Ramos (cell line): ENCODE data around the gene TRPM6.

Source experiments
- in situ Hi-C: fragments of 300-500 bp; cut with MboI; formaldehyde crosslinking; loops from one replicate; pipeline ENCODE4 v1.14.3; 2022; ENCODE audit warnings: low sequenced_read_pairs; ENCODE audit not compliant: unreplicated experiment

Gene TRPM6

DNA sequence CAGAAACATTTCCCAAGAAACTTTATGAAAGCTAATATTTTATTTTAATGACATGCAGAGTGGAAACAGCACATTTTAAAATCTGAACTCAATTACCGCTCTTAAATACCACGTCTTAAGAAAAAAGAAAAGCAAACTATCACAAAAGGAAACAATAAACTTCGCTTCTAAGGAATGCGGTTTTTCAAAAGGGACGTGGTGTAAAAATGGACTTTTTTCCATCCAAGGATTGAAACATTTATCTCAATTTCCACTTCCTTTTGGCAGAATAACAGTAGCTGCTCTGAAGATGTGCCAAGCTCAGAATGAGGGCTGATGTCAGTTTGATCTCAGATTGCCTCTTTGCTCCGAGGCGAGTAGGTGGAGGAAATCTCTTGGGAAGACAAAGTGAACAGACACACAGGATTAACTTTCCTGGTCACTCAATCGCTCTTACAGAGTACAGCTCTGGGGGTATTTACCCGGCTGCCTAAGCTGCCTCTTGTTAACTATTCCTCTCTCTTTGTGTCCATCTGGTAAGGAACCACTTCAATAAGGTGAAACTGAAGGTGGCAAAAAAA is 158.5 kb downstream of the TRPM6 start:
- in situ Hi-C loops, result no loop called here

DNA sequence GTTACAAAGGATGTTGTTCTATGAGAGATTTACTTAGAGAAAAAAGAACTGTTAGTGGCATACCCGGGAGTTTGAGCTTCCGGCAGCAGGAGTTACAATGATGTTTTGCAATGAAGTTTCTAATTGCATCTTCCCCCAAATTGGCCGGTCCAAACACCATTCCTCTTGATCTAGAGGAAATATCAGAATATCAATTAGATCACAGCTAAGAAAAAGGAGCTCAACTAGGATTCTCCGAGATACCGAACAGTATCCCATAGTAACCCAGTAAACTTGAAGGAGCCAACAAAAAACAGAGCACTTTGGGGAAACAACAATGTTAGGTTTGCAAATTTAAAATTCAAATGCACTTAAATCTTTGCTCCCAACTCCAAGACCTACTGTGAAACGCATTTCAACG is 159.5 kb downstream of the TRPM6 start:
- in situ Hi-C loops, result no loop called here

- in situ Hi-C loops, result no loop called here
Measured at GRCh38 chr9:74726581-74726980, 161.1 kb downstream of the TRPM6 start.

DNA sequence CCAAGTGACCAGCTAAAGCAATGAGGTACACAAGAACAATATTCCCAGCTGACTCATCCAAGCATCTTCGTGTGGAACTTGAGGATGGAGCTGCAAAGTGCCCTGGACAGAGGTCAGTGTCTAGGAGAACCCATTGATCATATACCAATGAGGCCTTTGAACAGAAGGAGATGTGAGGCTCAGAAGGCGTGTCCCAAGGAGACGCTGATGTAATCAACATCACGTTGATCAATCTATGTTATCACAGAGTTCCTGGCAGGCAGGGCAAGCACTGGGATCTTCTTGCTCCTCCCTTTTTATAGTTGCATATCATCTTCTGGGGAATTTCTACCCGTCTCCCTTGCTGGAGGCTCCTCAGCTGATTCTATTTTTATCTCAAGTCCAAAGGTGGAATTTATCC is 163.4 kb downstream of the TRPM6 start:
- in situ Hi-C loops, result no loop called here

DNA sequence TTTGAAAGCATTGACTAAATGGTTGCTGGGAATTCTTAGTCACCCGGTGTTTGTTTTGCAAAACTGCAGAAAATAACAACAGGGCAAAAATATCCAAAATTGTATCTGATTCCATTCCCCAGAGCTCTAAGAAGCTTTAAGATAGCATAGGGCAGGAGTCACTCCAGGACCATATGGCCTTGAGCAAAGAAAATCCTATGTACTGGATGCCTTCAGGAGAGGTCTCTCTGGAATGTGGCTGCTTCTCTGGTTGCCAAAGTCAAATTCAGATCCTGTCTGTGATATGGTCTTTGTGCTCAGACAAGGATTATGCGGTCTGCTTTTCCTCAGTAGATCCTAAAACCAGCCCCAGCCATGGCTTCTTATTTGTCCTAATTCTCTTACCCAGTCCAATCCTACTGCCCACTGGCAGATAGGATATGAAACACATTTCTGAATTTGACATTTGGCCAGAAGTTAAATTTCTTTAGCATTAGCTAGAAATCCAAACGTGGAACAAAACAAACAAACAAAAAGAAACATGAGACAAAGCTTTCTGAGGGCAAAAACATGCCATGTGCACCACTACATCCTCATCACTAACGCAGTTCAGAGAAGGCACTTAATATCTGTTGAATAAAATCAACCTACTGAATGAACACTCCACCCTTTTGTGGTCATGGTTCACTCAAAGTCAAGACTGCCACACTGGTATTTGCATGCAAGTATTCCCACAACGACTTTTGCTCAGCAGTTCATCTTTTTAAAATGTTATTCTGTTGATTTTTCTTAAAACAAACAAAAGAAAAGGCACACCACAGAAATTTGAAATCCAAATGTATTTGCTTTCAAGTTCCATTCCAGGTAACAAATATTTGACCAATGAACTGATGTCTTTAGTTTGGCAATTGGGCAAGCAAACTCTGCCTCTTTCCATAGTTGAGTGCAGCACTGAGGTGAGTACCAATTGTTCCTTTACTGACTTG is 165.7 kb downstream of the TRPM6 start:
- in situ Hi-C loops, result no loop called here

GRCh38 chr9:74719306-74719705 is 168.4 kb downstream of the TRPM6 start:
- in situ Hi-C loops, result no loop called here

DNA sequence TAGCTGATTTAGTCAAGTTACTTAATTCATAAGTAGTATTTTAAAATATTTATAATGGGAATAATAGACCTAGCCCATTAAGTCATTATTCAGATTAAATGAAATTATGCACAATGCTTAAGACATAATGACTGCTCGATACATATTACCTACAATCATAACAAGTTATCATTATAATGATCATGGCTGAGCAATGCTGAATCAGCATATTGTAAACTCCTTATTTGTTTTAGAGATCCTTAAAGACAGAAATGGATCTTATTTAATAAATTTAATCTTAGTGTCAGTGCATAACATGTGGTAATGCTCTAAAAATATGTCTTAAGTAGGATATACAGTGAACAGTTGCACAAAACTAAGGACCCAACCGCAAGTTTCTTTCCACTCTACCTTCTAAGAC is 169.0 kb downstream of the TRPM6 start:
- in situ Hi-C loops, result no loop called here

DNA sequence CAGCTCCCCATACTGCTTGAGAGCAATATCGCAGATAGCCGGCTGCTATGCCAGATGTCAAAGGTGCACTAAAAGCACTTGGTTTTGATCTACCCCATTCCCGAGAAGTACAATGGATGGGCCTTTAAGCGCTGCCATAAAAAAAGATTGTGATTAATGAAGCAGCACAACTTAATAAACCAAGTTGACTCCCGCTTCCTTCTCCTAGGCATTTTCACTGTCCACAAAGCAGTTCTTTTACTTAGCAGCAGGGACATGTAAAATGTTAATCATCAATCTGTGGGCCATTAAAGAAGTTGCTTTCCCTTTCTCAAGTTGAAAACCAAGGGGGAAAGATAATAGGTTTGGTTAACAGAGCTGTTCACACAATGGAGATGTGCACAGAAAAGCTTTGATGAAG is 176.4 kb downstream of the TRPM6 start:
- in situ Hi-C loops, result no loop called here

DNA sequence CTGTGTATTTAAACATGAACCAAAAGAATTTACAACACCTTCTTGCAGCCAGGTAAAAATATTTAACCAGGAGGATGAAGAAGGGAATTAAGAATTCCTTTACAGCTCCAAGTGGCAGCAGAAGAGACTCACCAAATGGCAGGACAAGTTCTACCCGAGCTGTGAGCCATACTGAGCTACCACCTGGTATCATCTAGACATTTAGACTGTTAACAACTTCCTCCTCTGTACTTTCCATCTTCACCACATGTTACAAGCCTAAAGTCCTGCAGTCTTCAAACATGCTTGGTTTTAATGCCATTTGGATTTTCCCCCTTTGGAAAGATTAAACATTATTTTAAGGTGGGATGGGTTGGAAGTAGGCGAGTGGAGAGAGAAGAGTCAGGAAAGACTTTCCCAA is 190.2 kb downstream of the TRPM6 start:
- in situ Hi-C loops, result no loop called here

- in situ Hi-C loops, result no loop called here
Measured at GRCh38 chr9:74696520-74696919, 191.2 kb downstream of the TRPM6 start.

GRCh38 chr9:74691058-74691457 is 196.7 kb downstream of the TRPM6 start:
- in situ Hi-C loops, result no loop called here

- in situ Hi-C loops, result no loop called here
Measured at GRCh38 chr9:74683322-74683721, 204.4 kb downstream of the TRPM6 start.

- in situ Hi-C loops, result no loop called here
Measured at GRCh38 chr9:74681906-74682305, 205.8 kb downstream of the TRPM6 start.

- in situ Hi-C loops, result no loop called here
Measured at GRCh38 chr9:74674077-74674476, 213.6 kb downstream of the TRPM6 start.
